ENCODE data around the gene CAPZB. TPM values are rescaled to one million over a fixed set of nuclear protein-coding genes. Genes with fewer than 3 reads are reported as not detected.

Gene CAPZB
- polyA plus RNA-seq, 1 experiment = 276 TPM

- POLR2A ChIA-PET = no interaction called here
- no peak overlapping the region for H3K4me3 ChIP-seq (ENCODE audit: low read depth, low read length)
- CTCF ChIA-PET = interaction anchor here (0.7 to 1.7 kb wide), 4 partner anchors 14 to 30 kb away, joined by 4 to 5 read pairs (median 4); no protein-coding TSS in a partner anchor
- H3K36me3 ChIP-seq (ENCODE audit: control insufficient read depth, insufficient read depth, low read length) = peaks cover 2% of the 10 kb centered on the region; the same call in 1 of the 2 replicates
- DNase-seq (ENCODE audit: low read depth) = no peak
- no peak for TF ChIP-seq CTCF (IDR thresholded peaks at IDR 0.05; ENCODE audit: insufficient read depth, low read depth, low read length)
- no peaks in the 10 kb centered on the region for H3K27me3 ChIP-seq (ENCODE audit: control insufficient read depth, insufficient read depth, low read length)
Measured at GRCh38 chr1:19419691-19420090, 65.6 kb downstream of the CAPZB start.

- ChIA-PET CTCF (interaction anchor here (1.7 kb wide), 1 partner anchor 13 kb away, joined by 5 read pairs; no protein-coding TSS in a partner anchor), POLR2A (no interaction called here)
- Histone ChIP-seq H3K36me3 (ENCODE audit: control insufficient read depth, insufficient read depth, low read length) (peaks cover 4% of the 10 kb centered on the region; the same call in 1 of the 2 replicates), H3K27me3 (ENCODE audit: control insufficient read depth, insufficient read depth, low read length) (no peaks in the 10 kb centered on the region), H3K4me3 (ENCODE audit: low read depth, low read length) (no peak overlapping the region)
- peak; percentile 66 for DNase-seq (ENCODE audit: low read depth)
- no peak for TF ChIP-seq CTCF (IDR thresholded peaks at IDR 0.05; ENCODE audit: insufficient read depth, low read depth, low read length)
Measured at GRCh38 chr1:19418503-19418971, 66.8 kb downstream of the CAPZB start.

- TF ChIP-seq CTCF (IDR thresholded peaks at IDR 0.05; ENCODE audit: insufficient read depth, low read depth, low read length) = no peak
- ChIA-PET CTCF (interaction anchor here (1.2 kb wide), 1 partner anchor 234 kb away, joined by 5 read pairs; no protein-coding TSS in a partner anchor), POLR2A (no interaction called here)
- DNase-seq (ENCODE audit: low read depth) = no peak
- Histone ChIP-seq H3K4me3 (ENCODE audit: low read depth, low read length) (no peak overlapping the region), H3K36me3 (ENCODE audit: control insufficient read depth, insufficient read depth, low read length) (peaks cover 4% of the 10 kb centered on the region; the same call in 1 of the 2 replicates), H3K27me3 (ENCODE audit: control insufficient read depth, insufficient read depth, low read length) (no peaks in the 10 kb centered on the region)
Measured at GRCh38 chr1:19416921-19417470, 68.3 kb downstream of the CAPZB start.

- no peaks in the 10 kb centered on the region for H3K27me3 ChIP-seq (ENCODE audit: control insufficient read depth, insufficient read depth, low read length)
- H3K4me3 ChIP-seq (ENCODE audit: low read depth, low read length) = no peak overlapping the region
- TF ChIP-seq CTCF (IDR thresholded peaks at IDR 0.05; ENCODE audit: insufficient read depth, low read depth, low read length) = no peak
- POLR2A ChIA-PET = no interaction called here
- CTCF ChIA-PET = no interaction called here
- DNase-seq (ENCODE audit: low read depth) = no peak
- peaks cover 5% of the 10 kb centered on the region; the same call in 1 of the 2 replicates for H3K36me3 ChIP-seq (ENCODE audit: control insufficient read depth, insufficient read depth, low read length)
Measured at GRCh38 chr1:19416145-19416544, 69.2 kb downstream of the CAPZB start.

DNA sequence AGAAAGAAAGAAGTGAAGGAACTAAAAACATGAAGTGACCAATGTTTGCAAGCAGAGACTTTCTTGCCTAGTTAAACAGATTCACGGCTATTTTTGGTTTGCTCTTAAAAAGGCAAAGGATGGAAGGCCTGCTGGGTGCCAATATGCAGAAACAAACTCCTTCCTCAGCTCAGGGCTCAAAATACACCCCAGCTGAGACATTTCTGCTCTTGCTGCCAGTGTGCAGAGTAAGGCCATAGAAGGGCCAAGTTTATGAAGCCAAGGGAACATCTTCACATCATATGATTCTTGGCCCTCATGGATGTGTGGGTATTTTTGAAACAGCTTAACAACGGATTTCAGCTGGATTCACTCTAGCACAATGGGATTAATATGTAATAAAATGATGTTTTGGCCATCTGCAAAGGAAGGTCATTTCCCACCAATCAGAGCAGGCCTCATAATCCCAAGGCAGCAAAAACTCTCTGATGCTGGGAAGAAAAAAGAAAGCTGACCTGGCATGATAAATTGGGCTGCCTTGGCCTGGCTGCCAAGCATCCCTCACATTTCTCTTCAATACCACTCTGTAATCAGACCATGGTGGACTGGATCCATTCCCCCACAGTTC is 70.7 kb downstream of the CAPZB start:
- ChIA-PET CTCF (interaction anchor here (0.7 to 2.1 kb wide), 3 partner anchors 8 to 16 kb away, joined by 3 to 9 read pairs (median 3); no protein-coding TSS in a partner anchor), POLR2A (no interaction called here)
- no peak for TF ChIP-seq CTCF (IDR thresholded peaks at IDR 0.05; ENCODE audit: insufficient read depth, low read depth, low read length)
- Histone ChIP-seq H3K36me3 (ENCODE audit: control insufficient read depth, insufficient read depth, low read length) (peaks cover 5% of the 10 kb centered on the region; the same call in 1 of the 2 replicates), H3K4me3 (ENCODE audit: low read depth, low read length) (no peak overlapping the region), H3K27me3 (ENCODE audit: control insufficient read depth, insufficient read depth, low read length) (no peaks in the 10 kb centered on the region)
- DNase-seq (ENCODE audit: low read depth) = no peak
